ENCODE measurements around the gene GPD1.

GRCh38 chr12:50107416-50108268 lies 3.8 kb downstream of the GPD1 start:
- no peak for TF ChIP-seq CTCF (IDR thresholded peaks at IDR 0.05)
- TF ChIP-seq EZH2phosphoT487 (IDR thresholded peaks at IDR 0.05): no peak
- no peak for TF ChIP-seq EZH2 (IDR thresholded peaks at IDR 0.05)
